ENCODE results near the gene FOSL2. TPM values are rescaled to one million over a fixed set of nuclear protein-coding genes. Genes with fewer than 3 reads are reported as not detected.

FOSL2 gene
- total RNA-seq, 1 donor from 2014 or later = 2.7 TPM

DNA sequence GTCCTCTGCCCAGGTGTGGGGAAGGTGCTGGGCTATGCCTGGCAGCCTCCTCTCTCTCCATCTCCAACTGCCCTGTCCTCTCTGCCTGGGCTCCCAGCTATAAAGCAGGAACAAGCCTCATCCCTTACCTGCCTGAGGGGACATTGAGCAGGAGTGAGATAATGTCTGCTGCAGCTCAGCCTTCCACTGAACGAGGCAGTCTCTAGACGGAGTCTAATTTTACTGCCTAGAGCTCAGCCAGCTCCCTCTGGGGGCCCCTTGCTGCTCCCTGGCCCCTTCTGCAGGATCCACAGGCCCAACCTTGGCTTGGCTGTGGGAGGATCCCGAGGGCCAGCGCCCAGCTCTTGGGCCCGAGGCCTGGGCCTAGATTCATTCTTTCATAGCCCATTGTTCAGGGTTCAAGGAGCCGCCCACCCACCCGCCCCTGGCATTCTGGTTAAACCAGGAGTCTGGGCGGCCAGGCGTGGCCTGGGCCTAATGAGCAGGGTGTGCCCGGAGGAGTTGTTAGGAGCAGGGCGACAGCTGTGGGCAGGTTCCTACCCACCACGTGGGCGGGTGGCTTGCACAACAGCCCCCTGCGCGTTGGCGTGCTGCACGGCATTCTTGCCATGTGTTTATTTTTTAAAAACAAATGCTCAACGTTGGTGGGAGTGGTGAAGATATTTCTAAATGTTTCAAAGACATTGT is 44.6 kb downstream of the FOSL2 start:
- H3K27ac Mint-ChIP-seq = no peak overlapping the region
- ChIA-PET POLR2A (interaction anchor here (0.6 kb wide), 1 partner anchor 755 kb away, joined by 4 read pairs; no protein-coding TSS in a partner anchor), CTCF (no interaction called here)
- peaks cover 3% of the 10 kb centered on the region for H3K9me3 Mint-ChIP-seq
- DNase-seq (no peak), ATAC-seq (ENCODE audit: low read depth) (no peak)
- H3K4me1 Mint-ChIP-seq = no peaks in the 10 kb centered on the region
- H3K4me3 Mint-ChIP-seq = no peak overlapping the region
- H3K27me3 Mint-ChIP-seq = peaks cover 2% of the 10 kb centered on the region
- intact Hi-C loops (cut with micrococcal nuclease) = no loop called here
- TF ChIP-seq, protein P1, sequence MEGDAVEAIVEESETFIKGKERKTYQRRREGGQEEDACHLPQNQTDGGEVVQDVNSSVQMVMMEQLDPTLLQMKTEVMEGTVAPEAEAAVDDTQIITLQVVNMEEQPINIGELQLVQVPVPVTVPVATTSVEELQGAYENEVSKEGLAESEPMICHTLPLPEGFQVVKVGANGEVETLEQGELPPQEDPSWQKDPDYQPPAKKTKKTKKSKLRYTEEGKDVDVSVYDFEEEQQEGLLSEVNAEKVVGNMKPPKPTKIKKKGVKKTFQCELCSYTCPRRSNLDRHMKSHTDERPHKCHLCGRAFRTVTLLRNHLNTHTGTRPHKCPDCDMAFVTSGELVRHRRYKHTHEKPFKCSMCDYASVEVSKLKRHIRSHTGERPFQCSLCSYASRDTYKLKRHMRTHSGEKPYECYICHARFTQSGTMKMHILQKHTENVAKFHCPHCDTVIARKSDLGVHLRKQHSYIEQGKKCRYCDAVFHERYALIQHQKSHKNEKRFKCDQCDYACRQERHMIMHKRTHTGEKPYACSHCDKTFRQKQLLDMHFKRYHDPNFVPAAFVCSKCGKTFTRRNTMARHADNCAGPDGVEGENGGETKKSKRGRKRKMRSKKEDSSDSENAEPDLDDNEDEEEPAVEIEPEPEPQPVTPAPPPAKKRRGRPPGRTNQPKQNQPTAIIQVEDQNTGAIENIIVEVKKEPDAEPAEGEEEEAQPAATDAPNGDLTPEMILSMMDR (IDR thresholded peaks at IDR 0.05) = no peak
- H3K36me3 Mint-ChIP-seq (ENCODE audit: low read depth) = no peaks in the 10 kb centered on the region

DNA sequence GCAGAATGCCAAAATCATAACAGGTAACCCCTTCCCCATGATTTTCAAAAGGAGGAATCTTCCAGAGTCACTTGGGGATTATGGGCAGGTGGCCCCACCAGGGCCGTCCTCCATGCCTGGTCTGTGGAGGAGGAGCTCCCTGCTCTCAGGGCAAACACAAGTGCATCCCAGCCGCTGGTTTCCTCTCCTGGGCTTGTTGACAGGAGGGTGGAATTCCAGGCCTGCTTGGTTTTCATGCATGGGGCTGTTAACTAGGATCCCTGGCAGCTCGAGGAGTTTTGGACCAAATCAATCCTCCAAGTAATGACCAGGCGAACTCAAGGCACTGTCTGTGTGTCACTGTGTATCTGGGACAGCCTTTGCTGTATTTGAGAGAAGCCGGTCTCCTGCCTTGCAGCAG is 45.3 kb downstream of the FOSL2 start:
- DNase-seq = no peak
- Mint-ChIP-seq H3K9me3 (peaks cover 3% of the 10 kb centered on the region), H3K4me1 (no peaks in the 10 kb centered on the region), H3K27me3 (peaks cover 2% of the 10 kb centered on the region), H3K4me3 (no peak overlapping the region), H3K27ac (no peak overlapping the region), H3K36me3 (ENCODE audit: low read depth) (no peaks in the 10 kb centered on the region)
- ChIA-PET CTCF (no interaction called here), POLR2A (interaction anchor here (0.6 kb wide), 1 partner anchor 756 kb away, joined by 4 read pairs; no protein-coding TSS in a partner anchor)
- intact Hi-C loops (cut with micrococcal nuclease) = no loop called here
- TF ChIP-seq, protein P1 (IDR thresholded peaks at IDR 0.05) = no peak
- no peak for ATAC-seq (ENCODE audit: low read depth)

DNA sequence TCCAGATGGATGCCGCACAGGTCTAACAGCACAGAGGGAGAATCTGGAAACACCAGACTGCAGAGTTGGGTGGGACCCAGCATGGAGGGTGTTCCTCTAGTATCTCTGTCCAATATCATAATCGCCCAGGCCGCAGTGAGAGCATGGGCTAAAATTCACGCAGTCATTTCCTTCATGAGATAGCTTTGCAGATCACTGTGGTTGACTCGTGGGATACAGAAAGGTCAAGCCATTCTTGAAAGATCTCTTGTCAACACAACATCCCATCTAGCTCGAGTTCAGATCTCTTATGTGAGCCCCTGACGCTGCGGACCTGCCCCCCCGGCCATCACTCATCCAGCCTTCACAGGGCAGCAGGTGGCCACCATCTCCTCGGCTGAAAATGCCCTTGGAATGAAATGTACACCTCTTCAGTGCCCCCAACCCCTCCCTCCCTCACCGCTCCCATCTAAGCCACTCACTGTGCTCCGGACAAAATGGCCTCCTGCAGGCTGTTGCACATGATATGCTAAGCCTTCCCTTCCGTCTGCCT is 45.9 kb downstream of the FOSL2 start:
- Mint-ChIP-seq H3K4me3 (no peak overlapping the region), H3K4me1 (no peaks in the 10 kb centered on the region), H3K9me3 (no peaks in the 10 kb centered on the region), H3K36me3 (ENCODE audit: low read depth) (no peaks in the 10 kb centered on the region), H3K27me3 (peaks cover 2% of the 10 kb centered on the region), H3K27ac (no peak overlapping the region)
- intact Hi-C loops (cut with micrococcal nuclease) = no loop called here
- TF ChIP-seq, protein P1 (IDR thresholded peaks at IDR 0.05) = no peak
- ChIA-PET POLR2A (interaction anchor here (0.7 kb wide), 1 partner anchor 1010 kb away, joined by 4 read pairs; the partner anchor contains the start of gene NRBP1), CTCF (no interaction called here)
- ATAC-seq (ENCODE audit: low read depth) (no peak), DNase-seq (no peak)

DNA sequence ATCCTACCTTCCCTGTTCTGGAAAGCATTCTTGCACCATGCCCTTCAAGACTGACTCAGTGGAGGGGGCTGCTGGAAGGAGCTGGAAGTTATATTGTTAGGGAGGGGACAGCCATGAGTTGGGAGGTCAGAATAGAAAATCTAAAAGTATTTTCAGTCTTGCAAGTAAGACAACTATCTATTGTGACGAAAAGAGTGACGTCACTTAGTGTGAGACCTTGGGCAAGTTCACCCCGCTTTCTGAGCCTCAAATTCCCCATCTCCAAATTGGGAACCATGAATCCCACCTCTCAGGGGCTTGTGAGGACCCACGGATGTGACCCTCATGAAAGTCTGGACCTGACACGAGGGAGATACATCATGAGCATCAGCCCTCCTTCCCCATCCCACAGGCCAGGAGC is 46.5 kb downstream of the FOSL2 start:
- POLR2A ChIA-PET = interaction anchor here (0.7 kb wide), 1 partner anchor 1010 kb away, joined by 4 read pairs; the partner anchor contains the start of gene NRBP1
- no peak overlapping the region for H3K27ac Mint-ChIP-seq

DNA sequence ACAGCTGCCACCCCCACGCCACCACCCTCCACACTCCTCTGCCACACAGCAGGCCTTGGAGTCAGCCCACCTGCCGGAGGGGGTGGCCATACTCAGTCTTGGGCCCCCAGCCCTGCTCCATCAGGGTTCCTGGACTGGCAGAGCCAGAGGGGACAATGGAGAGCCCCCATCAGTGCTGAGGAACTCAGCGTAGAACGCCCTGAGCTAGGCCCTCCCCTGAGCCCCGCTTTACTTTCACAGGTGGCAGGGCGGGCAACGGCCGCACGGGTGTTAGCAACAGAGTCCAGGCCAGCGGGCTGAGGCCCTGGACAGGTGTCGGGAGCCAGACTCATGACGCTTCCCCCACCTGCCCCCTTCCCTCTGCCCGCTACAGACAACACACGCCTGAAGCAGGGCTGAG is 47.1 kb downstream of the FOSL2 start:
- Mint-ChIP-seq H3K4me3 (no peak overlapping the region), H3K36me3 (ENCODE audit: low read depth) (no peaks in the 10 kb centered on the region), H3K4me1 (no peaks in the 10 kb centered on the region), H3K27ac (no peak overlapping the region), H3K27me3 (peaks cover 4% of the 10 kb centered on the region), H3K9me3 (no peaks in the 10 kb centered on the region)
- ATAC-seq (ENCODE audit: low read depth) (no peak), DNase-seq (no peak)
- TF ChIP-seq, protein P1 (IDR thresholded peaks at IDR 0.05) = no peak
- ChIA-PET POLR2A (no interaction called here), CTCF (no interaction called here)
- intact Hi-C loops (cut with micrococcal nuclease) = no loop called here

More for the DNA sequence above, 46.5 kb downstream of the FOSL2 start:
- ATAC-seq (ENCODE audit: low read depth) = no peak
- intact Hi-C loops (cut with micrococcal nuclease) = no loop called here
- DNase-seq = no peak
- H3K36me3 Mint-ChIP-seq (ENCODE audit: low read depth) = no peaks in the 10 kb centered on the region
- CTCF ChIA-PET = no interaction called here
- H3K4me3 Mint-ChIP-seq = no peak overlapping the region
- H3K27me3 Mint-ChIP-seq = peaks cover 4% of the 10 kb centered on the region
- H3K4me1 Mint-ChIP-seq = no peaks in the 10 kb centered on the region
- TF ChIP-seq, protein P1 (IDR thresholded peaks at IDR 0.05) = no peak
- no peaks in the 10 kb centered on the region for H3K9me3 Mint-ChIP-seq

Data from activated B cell treated with CpG ODN at 0.5 μM for 24 hours (primary cell).